Ramos (cell line): ENCODE measurements around the gene SPACA7.

Experiments used
- in situ Hi-C: fragments of 300-500 bp; cut with MboI; formaldehyde crosslinking; loops from one replicate; pipeline ENCODE4 v1.14.3; 2022; ENCODE audit warnings: low sequenced_read_pairs; ENCODE audit not compliant: unreplicated experiment

The SPACA7 gene

DNA sequence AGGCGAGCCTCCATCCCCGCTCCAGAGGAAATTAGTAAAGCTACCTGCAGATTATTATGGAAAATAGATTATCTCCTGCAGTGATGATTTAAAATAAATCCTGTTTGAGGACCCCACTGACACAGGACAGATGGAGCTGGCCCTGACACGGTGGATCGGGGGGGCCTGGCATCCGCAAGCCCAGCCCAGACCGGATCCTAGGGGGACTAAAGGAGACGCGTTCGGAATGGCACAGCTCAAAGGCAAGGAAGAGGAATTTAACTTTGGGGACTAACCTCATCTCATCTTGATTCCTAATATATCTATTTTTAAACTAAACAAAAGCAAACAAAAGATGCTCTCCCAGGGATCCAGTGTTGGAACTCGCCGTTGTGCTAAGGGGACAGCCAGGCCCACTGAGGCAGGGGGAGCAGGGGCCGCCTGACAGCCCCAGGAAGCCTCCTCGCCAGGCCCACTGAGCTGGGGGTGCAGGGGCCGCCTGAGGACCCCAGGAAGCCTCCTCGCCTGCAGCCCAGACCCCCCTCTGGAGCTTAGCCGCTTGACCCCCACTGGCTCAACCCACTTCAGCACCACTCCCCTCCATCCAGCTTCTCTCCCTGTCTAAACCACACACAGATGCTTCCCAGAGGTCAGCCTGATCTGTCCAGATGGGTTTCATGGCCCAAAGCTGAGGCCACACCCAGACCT, 78.6 kb downstream of the SPACA7 start:
- in situ Hi-C loops: no loop called here

DNA sequence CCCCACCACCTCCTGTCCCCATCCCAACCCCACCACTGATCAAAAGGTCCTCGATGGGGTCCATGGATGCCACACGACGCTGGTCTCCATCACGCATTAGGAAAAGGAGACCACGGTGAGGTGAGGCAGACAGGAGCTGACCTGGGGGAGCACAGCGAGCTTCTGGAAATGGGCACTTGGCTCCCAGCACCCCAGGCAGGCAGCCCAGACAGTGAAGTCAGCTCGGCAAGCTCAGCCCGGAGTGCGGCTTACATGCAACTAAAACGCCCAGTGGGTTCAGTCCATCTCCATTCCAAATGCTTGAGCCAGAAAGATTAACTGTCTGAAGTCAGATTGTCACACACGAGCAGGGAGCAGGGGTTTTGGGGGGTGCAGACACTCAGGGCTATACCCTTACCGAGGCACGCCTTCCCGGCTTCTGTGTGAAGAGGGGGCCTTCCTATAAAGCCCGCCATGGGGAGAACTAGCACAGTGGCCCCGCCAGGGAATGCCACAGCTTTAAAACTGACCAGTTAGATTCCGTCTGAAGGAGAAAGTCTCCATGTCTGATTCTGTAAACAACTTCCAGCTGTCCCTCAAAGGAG, 79.4 kb downstream of the SPACA7 start:
- in situ Hi-C loops: no loop called here

DNA sequence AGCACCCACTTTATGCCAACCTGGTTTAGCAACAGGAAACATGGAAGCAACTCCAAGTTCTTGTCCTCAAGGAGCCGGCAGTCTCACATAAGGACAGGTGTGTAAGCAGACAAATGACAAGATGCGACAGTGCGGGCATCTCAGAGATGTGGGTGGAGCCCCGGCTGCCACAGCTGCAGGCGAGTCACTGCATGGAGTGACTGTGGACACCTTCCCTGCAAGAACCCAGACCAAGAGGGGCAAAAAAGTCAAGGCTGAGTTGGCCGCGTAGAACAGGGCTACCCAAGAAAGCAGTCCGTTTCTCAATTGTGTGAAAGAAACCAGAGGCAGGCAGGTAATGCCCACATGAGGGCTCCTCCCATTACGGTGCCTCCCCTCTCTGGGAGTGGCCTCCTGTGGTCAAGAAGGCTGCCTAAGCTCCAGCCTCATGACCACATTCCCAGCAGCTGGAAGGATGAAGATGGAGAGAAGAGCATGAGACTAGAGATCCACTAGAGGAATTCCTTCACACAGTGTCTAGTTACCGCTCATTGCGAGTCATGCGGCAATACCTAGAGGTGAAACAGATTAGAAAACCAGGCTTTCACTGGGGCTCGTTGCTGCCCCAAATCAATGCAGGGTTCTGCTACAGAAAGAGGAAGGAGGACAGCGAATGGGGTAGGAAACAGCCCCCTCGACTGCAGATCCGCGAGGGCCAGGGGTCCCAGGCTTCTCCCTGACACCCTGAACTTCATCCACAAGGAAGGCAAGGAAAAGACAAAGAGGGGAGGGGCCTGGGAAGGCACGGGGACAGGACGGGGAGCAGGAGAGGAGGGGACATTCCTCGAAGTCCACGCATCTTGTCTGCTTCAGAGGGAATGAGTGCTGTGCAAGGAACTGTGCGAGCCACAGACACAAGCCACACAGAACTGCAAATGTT, 80.2 kb downstream of the SPACA7 start:
- in situ Hi-C loops: no loop called here

DNA sequence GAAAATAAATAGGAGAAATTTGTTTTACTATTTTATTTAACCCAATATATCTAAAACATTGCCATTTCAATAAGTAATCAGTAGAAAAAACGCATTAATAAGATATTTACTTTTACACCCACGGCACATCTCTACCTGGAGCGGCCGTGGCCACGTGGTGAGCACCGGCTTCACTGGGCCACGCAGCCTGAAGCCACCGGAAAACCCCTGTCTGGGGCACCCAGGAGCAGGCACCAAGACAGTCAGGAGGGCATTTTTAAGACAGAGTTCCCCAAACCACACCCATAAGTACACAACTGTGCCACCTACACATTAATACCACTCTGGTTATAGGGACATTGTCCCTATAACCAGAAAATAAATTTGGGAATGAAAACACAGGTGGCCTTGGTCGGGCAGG, 80.9 kb downstream of the SPACA7 start:
- in situ Hi-C loops: no loop called here

DNA sequence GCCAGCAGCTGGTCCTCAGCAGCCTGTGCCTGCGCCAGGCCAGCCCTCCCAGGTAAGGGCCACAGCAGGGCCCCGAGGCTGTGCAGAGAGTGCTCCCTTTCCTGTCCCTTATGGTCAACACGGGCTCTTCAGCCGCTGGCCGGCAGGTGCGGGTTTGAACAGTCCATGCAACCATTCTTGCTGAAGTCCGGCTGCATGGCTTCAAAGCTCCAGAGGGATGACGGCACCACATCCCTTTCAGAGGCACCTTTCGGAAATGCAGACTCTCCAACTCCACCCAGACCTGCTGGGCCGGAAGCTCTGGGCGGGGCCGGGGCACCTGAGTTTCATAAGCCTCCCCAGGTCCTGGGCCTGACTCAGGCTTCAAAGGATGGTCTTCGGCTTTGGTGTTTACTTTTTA, 81.3 kb downstream of the SPACA7 start:
- in situ Hi-C loops: no loop called here

DNA sequence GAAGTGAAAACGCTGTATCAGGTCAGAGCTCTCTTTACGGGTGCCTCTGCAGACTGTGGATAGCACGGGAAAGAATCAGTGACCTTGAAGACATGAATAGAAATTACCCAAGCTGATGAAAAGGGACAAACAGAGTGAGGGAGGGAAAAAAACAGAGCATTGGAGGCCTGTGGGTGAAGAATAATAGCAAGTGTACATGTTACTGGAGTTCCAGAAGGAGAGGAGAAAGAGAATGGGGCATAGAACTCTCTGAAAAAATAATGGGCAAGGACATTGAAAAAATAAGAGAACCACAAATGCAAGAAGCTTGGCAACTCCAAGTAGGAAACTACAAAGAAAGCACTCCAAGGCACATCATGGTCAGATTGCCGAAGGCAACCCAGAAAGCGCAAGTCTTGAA, 86.3 kb downstream of the SPACA7 start:
- in situ Hi-C loops: no loop called here

DNA sequence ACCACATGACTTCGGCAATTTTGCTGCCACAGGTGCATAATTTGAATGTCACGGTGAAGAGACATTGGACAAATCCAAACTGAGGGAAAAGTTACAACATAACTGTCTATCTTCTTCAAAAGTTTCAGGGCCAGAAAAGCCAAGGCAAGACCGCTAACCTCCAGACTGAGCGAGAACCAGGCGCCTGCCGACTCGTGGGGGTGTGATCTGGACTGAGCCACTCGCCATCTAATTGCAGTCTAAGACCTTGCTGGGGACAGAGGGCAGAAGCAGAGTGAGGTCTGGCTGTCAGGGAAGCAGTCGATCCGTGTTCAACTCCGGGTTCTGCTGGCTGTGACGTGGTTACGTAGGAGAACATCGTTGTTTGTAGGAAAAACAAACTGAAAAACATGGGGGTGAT, 88.6 kb downstream of the SPACA7 start:
- in situ Hi-C loops: no loop called here

DNA sequence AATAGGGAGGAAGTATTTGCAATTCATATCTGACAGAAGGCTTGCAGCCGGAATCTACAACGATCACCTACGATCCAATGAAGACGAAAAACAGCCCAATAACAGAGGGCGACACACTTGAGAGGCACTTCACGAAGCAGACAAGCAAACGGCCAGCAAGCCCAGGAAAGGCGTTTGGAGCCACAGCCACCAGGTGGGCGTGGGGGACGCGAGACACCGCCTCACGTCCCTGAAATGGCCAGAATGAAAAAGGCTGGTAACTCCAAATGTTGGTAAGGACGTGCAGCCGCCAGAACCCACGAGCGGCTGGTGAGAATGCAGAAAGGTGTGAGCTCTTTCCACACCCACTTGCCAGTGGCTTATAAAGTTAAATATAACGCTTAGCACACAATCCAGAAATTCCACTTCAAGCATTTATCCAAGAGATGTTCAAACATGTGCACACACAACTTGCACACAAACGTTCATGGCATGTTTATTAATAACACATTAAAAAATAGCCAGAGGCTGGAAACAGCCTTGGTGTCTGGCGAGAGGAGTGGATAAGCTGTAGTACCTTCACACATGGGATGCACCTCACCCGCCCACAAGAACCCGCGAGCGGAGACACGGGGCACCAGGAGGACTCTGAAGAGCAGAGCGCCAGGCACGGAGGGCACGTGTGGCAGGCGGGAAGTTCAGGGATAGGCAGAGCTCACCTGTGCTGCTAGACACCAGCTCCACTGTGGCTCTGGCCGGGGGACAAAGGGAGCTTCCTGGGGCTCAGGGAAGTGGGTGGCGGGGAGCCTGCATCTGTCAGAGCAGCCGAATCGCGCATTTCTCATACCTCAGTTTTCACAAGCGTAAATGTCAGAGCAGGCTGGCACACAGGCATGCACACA, 89.3 kb downstream of the SPACA7 start:
- in situ Hi-C loops: no loop called here

DNA sequence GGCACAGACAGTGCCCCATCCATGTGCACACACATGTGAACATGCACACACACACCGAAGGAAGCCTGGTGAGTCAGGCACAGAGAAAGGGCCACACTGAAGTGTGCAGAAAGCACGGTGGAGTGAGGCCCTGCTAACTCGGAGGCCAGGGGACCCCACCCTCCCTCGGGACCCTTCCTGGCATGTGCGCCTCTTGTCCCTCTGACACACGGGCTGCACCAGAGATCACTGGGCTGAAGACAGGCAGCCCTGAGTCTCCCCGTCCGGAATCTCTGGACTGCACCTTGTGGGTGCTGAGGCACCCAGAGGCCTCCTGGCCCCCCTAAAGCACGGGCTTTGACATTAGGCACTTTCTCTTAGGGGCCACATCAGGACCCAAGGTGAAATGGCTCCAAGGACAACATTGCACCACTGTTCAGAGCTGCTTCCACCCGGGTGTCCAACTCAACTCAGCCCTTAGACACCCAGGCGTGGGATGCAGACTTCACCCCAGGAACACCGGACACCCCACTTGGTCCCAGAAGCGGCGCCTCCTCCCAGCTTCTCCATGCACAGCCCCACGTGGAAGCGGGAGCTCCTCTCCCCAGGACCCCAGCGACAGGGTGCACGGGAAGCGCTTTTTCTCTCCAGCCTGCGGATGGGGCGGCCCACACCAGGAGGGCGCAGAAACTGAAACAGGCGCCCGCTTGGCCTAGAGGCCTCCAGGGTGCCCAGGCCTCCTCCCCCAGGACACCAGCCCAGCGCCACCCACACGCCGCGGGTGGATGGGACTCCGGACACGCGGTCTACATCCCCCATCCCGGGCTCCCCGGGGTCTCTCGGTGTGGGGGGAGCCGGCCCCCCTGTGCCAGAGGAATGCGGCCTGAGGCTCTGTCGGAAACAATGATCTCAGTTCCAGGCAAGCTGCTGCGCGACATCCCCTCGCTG, 90.2 kb downstream of the SPACA7 start:
- in situ Hi-C loops: no loop called here

DNA sequence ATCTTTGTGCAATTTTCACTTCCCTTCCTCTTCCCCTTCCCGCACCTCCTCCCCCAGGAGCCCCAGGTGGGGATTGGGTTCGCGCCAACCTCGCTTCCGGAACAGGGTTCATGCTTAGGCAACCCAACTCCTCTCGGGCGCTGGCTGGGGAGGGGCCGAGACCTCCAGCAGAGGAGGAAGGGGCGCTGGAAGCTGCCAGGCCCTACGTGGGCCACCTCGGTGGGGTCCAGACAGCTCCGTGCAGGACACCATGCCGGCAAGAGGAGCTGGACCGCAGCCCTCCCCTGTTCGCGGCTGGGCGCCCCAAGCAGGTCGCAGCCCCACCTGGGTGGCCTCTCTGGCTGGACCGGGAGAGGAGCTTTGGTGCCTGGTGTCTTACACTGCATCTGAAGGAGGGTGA, 91.1 kb downstream of the SPACA7 start:
- in situ Hi-C loops: no loop called here

DNA sequence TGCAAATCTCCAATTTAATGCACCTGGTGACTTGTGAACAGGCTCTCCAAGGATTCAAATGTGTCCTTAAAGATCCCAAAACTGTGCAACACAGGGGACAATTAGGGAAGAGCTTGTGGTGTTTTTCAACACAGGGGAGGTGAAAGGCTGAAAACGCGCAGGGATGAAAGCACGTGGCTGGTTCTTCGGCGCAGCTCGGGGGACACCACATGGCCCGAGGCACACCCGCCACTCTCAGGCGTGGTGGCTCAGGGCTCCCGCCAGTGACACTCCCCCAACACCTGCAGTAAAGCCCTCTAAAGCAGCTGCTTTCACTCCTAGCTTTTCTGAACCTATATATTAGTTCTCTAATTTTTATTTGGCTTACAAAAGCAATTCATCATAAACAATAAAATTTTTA, 91.9 kb downstream of the SPACA7 start:
- in situ Hi-C loops: no loop called here

DNA sequence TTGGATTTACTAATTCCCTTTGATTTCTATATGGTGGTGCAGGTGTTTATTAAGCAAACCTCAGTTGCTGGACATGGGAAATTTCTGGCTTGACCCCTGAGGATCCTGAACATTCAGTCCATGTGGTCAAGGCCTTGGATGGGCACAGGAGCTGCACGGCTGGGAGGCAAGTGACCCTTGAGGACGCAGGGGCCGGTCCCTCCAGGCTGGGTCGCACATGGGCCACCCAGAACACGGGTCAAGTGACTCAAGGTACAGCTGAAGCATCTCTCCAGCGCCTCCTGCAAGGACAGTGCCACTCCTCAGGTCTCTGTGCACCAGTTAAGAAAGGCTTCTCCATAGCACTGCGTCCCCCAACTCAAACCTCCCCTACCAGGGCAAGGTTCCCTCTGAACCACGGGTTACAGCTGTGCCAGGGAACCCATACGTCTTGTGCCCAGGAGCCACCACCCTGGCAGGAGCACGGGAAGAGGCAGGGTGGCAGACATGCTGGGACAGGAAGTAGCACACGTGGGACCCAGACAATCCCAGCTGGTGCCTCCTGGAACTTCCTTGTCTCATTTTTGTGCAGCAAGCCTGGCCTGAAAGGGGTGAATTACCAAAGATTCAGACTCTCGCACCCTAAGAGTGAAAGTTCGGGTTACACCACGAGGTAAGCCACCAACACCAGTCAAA, 93.1 kb downstream of the SPACA7 start:
- in situ Hi-C loops: no loop called here

DNA sequence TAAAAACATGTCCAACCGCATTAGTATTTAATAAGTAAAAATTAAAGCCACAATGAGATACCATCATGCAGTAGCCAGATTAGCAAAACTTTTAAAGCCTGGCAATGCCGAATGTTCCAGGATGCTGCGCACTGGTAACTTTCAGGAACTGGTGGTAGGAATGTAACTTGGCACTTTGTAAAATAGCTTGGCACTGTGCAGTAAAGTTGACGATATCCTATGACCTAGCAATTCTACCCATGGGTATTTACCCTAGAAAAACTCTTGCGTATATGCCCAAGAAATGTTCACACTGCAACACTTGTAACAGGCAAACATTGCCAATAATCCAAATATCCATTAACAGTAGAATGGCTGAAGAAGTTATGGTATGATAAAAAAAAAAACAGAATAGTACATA, 97.7 kb downstream of the SPACA7 start:
- in situ Hi-C loops: no loop called here

DNA sequence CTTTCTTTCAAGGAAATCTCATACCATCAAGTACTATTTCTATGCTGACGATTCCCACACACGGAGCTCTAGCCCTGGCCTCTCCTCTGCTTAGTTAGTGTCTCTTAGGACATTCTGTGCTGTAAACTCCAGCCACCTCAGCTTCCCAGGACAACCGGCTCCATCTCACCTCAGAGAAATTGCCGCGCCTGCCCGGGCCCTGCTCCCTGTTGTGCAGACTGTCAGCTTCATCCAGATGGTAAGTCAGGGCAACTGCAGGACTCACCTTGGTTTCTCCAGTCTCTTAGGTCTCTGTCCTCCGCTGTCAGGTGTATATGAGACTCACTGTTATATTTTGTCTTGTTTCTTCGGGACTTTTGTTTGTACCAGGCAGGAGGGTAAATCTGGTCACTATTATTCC, 98.7 kb downstream of the SPACA7 start:
- in situ Hi-C loops: no loop called here

DNA sequence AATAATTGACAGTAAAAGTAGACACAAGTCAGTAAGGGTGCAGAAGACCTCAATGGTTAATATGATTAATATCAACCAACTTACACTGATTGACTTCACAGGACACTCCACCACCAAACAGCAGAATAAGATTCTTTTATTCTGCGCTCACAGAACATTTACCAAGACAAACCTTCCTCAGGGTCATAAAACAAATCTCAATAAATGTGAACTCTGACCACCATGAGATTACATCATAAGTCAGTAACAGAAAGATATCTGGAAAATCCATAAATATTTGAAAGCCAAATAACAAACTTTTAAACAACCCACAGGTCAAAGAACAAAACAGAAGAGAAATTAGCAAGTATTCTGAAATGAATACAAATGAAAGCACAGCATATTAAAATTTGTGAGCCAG, 99.7 kb downstream of the SPACA7 start:
- in situ Hi-C loops: no loop called here

DNA sequence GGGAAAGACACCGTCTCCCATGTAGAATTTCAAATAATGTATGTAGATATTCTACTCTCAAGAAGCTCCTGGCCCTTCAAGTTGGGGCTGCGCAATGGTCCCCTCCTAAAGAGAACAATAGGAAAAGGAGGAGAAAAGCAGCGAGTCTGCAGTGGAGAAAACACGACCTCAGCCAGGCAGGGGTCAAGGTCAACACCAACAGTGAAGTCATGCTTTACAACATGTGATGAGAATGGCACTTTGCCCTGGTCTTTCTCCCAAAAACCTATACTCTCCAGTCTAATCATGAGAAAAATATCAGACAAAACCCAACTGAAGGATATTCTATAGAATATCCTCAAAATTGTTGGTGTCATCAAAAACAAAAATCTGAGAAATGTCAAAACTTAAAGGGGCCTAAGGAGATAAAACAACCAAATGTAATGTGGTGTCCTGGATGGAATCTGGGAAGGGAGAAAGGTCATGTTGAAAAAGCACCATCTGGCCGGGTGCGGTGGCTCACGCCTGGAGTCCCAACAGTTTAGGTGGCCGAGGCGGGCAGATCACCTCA, 101.0 kb downstream of the SPACA7 start:
- in situ Hi-C loops: no loop called here

DNA sequence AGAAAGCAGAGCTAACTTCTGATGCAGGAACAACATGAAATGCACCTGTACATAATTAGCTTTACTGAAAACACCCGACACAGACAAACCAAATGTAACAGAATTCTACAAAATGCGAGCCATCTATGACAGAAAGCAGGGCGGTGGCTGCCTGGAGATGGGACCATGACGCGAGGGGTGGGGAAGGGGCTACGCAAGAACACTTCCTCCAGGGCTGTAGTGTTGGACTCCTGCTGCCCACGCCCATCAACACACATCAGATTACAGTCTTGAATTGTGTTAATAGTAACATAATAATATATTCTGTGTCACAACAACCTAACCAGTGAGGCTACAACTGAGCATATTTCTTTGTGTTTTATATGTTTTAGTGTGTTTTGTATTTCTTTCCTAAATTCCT, 103.2 kb downstream of the SPACA7 start:
- in situ Hi-C loops: no loop called here

DNA sequence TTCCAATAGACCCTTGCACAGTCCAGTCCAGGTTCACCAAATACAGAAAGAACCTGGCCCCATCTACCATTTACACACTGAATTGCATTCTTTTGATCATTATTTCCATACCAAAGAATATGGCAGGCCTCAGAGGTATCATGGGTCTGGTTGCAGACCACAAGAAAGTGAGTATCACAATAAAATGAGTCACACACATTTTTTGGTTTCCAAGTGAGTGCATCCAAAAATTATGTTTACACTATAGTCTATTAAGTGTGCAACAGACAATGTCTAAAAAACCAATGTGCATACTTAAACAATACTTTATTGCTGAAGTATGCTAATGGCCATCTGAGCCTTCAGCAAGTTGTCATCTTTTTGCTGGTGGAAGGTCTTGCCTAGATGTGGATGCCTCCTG, 105.3 kb downstream of the SPACA7 start:
- in situ Hi-C loops: no loop called here

DNA sequence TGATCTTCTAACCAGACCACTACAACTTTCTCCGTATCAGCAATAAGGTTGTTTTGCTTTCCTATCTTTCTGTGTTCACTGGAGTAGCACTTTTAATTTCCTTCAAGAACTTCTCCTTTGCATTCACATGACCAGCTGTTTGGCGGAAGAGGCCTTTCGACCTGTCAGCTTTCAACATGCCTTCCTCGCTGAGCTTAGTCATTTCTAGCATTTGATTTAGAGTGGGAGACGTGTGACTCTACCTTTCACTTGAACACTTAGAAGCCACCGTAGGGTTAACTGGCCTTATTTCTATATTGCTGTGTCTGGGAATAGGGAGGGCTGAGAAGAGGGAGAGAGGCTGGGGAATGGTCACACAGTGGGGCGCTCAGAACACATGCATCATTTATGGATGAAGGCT, 107.1 kb downstream of the SPACA7 start:
- in situ Hi-C loops: no loop called here
